GM12874 (cell line): Measurements from ENCODE around the gene RTP1.

Experiments used
- TF ChIP-seq, protein P1 (sequence below): IDR thresholded peaks from 2 replicates; pipeline ENCODE4 v1.5.1; 2011; ENCODE audit warnings: low read depth, mild to moderate bottlenecking, control low read depth, low read length, moderate library complexity; ENCODE audit not compliant: insufficient read depth

Gene RTP1

DNA sequence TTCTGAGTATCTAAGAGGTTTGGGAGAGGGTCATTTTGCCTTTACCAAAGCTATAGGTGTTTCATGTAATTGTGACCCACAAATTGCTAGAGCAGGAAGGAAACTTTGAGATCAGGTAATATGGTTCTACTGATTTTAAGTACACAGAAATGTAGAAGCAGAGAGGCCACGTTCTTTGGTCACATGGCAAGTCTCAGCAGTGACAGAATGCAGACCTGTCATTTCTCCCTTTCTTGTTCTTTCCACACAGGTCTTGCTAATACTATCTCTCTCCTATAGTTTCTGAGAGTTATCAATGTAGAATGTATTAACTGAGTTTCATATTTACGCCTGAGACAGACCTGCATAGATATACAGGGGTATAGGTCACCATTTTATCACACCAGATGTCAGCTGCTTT, 10.9 kb upstream of the RTP1 start:
- TF ChIP-seq, protein P1, sequence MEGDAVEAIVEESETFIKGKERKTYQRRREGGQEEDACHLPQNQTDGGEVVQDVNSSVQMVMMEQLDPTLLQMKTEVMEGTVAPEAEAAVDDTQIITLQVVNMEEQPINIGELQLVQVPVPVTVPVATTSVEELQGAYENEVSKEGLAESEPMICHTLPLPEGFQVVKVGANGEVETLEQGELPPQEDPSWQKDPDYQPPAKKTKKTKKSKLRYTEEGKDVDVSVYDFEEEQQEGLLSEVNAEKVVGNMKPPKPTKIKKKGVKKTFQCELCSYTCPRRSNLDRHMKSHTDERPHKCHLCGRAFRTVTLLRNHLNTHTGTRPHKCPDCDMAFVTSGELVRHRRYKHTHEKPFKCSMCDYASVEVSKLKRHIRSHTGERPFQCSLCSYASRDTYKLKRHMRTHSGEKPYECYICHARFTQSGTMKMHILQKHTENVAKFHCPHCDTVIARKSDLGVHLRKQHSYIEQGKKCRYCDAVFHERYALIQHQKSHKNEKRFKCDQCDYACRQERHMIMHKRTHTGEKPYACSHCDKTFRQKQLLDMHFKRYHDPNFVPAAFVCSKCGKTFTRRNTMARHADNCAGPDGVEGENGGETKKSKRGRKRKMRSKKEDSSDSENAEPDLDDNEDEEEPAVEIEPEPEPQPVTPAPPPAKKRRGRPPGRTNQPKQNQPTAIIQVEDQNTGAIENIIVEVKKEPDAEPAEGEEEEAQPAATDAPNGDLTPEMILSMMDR, result no peak

- TF ChIP-seq, protein P1, result no peak
Observed at GRCh38 chr3:187186801-187187421, 10.4 kb upstream of the RTP1 start.

DNA sequence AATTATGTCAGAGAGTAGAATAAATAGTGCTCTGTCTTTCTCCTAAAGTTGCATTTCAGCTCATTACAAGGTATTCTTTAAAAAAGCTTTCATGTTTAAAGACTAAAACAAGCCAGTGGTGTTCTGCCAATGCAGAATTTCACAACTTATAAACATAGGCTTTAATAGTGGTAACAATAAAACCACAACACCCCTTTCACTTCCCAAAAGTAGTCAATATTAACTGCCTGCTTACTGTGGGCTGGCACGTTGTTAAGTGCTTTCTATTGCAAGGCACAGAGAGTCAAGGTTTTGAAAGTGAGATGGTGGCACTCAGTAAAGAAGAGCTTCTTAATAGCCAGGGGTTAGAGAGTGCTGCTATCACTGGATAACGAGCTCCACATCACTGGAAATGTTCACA, 8.4 kb upstream of the RTP1 start:
- TF ChIP-seq, protein P1, result no peak

DNA sequence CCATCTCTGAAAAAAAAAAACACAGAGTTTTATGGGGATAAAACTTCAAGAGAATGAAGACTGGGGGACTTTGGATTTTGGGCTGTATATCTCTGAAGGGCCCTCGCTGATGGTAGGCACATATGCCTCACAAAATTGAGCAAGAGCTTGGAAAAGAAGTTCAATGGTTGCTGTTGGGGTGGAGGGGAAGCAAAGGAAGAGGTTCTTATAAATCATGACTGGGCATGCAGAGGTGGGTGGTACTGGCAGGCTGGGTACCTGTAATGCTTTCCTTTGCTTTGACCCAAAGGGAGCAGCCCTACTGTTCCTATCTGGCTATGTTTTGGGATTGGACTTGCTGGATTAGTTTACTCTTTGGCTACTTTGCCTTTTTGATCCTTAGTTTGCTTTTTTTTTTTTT, 6.0 kb upstream of the RTP1 start:
- TF ChIP-seq, protein P1, result no peak

GRCh38 chr3:187193181-187193580, 4.1 kb upstream of the RTP1 start:
- TF ChIP-seq, protein P1, result no peak

DNA sequence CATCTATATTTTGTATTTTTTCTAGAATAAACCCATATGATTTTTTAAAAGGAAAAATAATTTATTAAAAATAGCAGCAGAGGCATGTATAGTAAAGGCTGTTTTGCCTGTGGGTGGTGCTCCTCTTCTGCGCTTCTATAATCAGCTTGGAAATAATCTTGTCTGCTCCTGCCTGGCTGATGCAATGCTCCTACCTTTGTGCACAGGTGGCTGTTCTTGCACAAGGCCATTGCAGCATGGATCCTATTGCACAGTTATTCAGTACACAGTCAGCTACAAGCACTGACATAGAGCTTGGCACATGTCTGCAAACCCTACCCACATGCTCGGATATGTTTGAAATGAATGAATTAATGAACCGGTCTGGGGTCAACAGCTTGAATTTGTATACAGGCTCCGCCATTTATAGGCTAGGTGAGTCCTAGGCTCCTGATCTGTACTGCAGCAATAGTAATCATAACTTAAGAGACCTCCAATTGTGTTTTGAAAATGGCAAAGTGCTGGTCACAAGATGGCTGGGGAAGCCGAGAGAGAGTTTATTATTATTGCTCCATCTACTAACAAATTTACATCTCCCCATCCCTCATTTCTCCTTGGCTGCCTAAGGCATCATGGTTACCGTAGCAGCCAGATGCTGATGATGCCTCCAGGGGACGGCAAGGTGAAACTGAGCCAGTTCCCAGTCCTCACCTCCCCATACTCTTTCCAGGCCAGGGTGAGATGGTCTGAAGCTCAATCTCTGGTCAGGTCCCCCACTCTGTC, 532 bp upstream of the RTP1 start:
- TF ChIP-seq, protein P1, result no peak

DNA sequence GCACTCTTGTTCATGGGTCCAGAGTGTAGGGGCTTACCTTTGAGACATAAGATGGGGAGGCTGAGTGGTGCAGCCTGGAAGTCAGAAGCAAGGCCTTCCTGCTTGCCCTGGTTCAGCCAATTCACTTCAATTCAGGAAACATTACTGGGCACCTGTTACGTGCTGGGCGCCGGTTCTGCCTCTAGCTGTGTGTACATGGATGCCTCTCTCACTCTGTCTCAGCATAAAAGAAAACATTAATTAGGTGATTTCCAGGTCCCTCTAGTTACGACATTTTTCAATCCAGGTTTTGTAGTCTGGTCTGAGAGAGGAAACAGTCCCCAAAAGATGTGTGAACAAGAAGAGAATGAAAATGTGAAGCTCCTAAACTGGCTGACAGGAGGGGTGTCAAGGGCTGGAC, 1.2 kb downstream of the RTP1 start:
- TF ChIP-seq, protein P1, result no peak
